Activated naive CD4-positive, alpha-beta T cell treated with anti-CD3 and anti-CD28 coated beads for 36 hours (primary cell): ENCODE data around the gene PTPRF. TPM values are rescaled to one million over a fixed set of nuclear protein-coding genes. Genes with fewer than 3 reads are reported as not detected.

Experiments
- CTCF ChIA-PET: fragments of 350-600 bp; sonication (Branson Sonifier 250); formaldehyde crosslinking; loops from one replicate; lab custom pipeline; 2021; ENCODE audit warnings: antibody characterized with exemption; lab: Charles Lee
- DNase-seq: peaks from one replicate; pipeline ENCODE4 v3.0.0-alpha.2; 2020
- H3K27ac Mint-ChIP-seq: one replicate; pipeline ENCODE4 v1.8.0; 2021; ENCODE audit warnings: mild to moderate bottlenecking, mixed read lengths
- H3K27me3 Mint-ChIP-seq: one replicate; pipeline ENCODE4 v1.8.0; 2021; ENCODE audit warnings: low read depth, mixed read lengths
- H3K36me3 Mint-ChIP-seq: one replicate; pipeline ENCODE4 v1.8.0; 2021; ENCODE audit warnings: low read depth, mixed read lengths
- H3K4me1 Mint-ChIP-seq: one replicate; pipeline ENCODE4 v1.8.0; 2021; ENCODE audit warnings: low read depth, mixed read lengths
- H3K4me3 Mint-ChIP-seq: one replicate; pipeline ENCODE4 v1.8.0; 2021; ENCODE audit warnings: mild to moderate bottlenecking, moderate library complexity, mixed read lengths
- H3K9me3 Mint-ChIP-seq: one replicate; pipeline ENCODE4 v1.8.0; 2021; ENCODE audit warnings: mixed read lengths
- intact Hi-C: fragments of 100-400 bp; cut with micrococcal nuclease; formaldehyde crosslinking; loops from one replicate; pipeline ENCODE4 v1.15.1; 2023
- total RNA-seq, 2 experiments: library from RNA; stranded (reverse); gene quantifications; one replicate each; pipeline ENCODE4 v1.2.3, GENCODE V29; 2021

PTPRF gene
- total RNA-seq, 2 experiments from 2014 or later: 1.0 to 2.3 TPM

DNA sequence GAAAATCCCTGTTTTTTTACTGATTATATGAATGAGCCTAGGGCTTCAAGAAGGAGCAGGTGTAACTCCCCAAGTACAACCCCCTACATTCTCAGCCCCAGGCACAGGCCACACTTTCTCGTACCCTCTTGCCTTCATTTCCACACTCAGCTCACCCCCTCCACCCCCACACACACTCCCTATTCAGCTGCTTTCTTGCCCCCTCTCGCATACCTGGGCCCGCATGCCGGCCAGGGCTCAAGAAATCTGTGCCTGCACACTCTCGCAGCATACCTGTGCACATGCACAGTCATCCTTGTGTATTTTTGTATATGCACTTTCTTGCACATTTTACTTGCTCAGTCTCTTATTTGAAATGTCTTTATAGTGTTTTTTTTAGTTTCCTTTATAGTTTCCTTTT, 2.0 kb downstream of the PTPRF start:
- intact Hi-C loops: no loop called here
- H3K4me1 Mint-ChIP-seq: peaks cover 17% of the 10 kb centered on the region
- peaks cover 36% of the 10 kb centered on the region for H3K27me3 Mint-ChIP-seq
- H3K36me3 Mint-ChIP-seq: no peaks in the 10 kb centered on the region
- no peak for DNase-seq
- H3K27ac Mint-ChIP-seq: no peak overlapping the region
- no peaks in the 10 kb centered on the region for H3K9me3 Mint-ChIP-seq
- CTCF ChIA-PET: no interaction called here
- peak overlapping the region; percentile 39 for H3K4me3 Mint-ChIP-seq

DNA sequence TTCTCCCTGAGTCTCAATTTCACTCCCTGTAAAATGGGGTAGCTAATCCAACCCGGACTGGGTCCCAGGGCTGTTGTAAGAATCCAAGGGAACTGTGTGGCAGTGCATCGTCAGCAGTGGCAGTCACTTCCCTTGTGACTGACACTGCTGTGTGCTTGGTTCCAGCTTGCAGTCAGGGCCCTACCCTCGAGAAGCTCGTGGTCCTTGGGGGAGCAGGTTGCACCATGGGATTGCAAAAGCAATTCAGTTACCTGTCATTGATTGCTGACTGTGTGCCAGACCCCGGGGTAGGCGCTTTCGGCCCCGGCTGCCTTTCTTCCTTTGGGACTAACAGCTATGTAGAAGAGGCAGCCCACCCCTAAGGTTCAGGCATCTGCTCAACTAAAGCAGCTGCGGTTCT, 2.9 kb downstream of the PTPRF start:
- CTCF ChIA-PET: interaction anchor here (0.6 to 2.0 kb wide), 2 partner anchors 401 to 448 kb away, joined by 4 to 7 read pairs; no protein-coding TSS in a partner anchor
- Mint-ChIP-seq H3K27me3 (peaks cover 34% of the 10 kb centered on the region), H3K4me3 (no peak overlapping the region), H3K4me1 (peaks cover 17% of the 10 kb centered on the region), H3K9me3 (no peaks in the 10 kb centered on the region), H3K27ac (no peak overlapping the region), H3K36me3 (no peaks in the 10 kb centered on the region)
- intact Hi-C loops: no loop called here
- DNase-seq: no peak

DNA sequence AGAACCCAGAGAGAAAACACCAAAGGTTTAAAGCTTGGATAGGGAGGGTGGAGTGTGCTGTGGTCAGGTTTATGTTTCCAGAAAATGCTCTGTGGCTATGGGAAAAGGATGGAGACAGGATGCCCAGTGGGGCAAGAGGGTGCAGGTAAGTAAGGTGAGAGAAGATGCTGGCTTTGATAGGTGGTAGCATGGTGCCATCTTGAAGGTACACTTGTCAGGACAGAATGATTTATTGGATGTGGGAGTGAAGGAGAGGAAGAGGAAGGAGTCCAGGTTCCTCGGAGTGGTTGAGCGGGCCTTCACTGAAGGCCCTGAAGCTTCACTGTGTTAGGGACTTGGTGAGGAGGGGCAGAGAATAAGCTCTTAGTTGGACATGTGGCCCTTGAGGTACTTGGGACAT, 3.6 kb downstream of the PTPRF start:
- peaks cover 28% of the 10 kb centered on the region for H3K27me3 Mint-ChIP-seq
- intact Hi-C loops: no loop called here
- peaks cover 16% of the 10 kb centered on the region for H3K4me1 Mint-ChIP-seq
- no peaks in the 10 kb centered on the region for H3K36me3 Mint-ChIP-seq
- H3K4me3 Mint-ChIP-seq: no peak overlapping the region
- DNase-seq: no peak
- CTCF ChIA-PET: interaction anchor here (2.0 kb wide), 1 partner anchor 401 kb away, joined by 7 read pairs; no protein-coding TSS in a partner anchor
- no peaks in the 10 kb centered on the region for H3K9me3 Mint-ChIP-seq
- no peak overlapping the region for H3K27ac Mint-ChIP-seq

GRCh38 chr1:43536196-43536863, 5.6 kb downstream of the PTPRF start:
- Mint-ChIP-seq H3K27me3 (peaks cover 15% of the 10 kb centered on the region), H3K27ac (no peak overlapping the region), H3K9me3 (no peaks in the 10 kb centered on the region), H3K36me3 (no peaks in the 10 kb centered on the region), H3K4me1 (peaks cover 4% of the 10 kb centered on the region), H3K4me3 (no peak overlapping the region)
- no peak for DNase-seq
- CTCF ChIA-PET: no interaction called here
- intact Hi-C loops: no loop called here

DNA sequence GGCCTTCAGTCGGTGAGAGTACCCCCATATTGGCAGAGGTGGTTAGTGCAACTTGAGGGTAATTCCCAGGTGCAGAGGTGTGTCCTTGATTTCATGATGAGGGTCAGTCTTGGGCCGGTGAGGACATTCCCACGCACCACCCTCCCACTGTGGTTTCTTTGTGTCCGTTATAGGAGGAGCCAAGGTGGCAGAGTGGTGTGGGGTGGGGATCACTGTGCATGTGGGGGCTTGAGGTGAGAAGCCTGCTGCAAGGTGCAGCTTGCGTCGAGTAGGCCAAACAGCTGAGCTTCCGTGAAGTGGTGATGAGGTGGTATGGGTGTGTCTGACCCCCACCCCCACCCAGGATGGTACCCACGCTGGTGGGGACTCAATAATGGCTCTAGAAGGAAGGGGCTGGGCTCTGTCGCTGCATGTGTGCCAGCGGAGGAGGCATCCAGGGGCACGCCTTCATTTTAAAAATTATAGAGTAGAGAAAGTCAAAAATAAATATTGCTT, 6.2 kb downstream of the PTPRF start:
- H3K4me3 Mint-ChIP-seq: no peak overlapping the region

DNA sequence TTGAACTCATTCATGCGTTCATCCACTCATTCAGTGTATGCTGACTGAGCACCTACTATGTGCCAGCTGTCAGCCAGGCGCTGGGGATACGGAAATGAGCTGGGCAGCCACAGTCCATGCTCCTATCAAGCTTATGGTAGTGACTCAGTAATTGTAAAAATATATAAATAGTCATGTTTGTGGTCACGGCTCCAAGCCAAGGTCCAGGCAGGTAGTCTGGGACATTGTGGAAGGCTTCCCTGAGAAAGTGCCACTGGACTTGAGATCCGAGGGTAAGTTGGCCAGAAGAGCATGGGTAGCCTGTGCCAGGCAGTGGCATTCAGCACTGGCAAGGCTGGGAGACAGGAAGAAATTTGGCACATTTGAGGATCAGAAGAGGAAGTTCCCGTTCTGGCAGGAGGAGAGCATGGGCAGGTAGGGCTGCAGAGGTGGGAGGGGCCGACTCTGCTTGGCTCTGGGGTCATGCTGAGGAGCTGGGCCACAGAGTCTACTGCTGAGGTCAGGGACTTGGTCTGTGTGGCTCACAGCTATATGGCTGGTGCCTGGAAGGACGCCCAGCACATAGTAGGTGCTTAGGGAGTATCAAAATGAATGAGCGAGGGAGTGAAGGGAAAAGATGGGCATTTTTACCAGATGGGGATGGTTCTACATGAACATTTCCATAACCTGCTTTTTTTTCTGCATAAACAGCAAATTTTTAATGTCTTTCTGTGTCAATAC, 6.9 kb downstream of the PTPRF start:
- CTCF ChIA-PET: interaction anchor here (0.6 to 0.8 kb wide), 2 partner anchors 397 to 509 kb away, joined by 3 read pairs; no protein-coding TSS in a partner anchor

More for the DNA sequence above, 6.2 kb downstream of the PTPRF start:
- Mint-ChIP-seq H3K27me3 (peaks cover 11% of the 10 kb centered on the region), H3K27ac (no peak overlapping the region), H3K4me1 (peaks cover under 1% of the 10 kb centered on the region), H3K36me3 (no peaks in the 10 kb centered on the region), H3K9me3 (no peaks in the 10 kb centered on the region)
- CTCF ChIA-PET: interaction anchor here (0.6 kb wide), 1 partner anchor 510 kb away, joined by 3 read pairs; no protein-coding TSS in a partner anchor
- intact Hi-C loops: no loop called here
- no peak for DNase-seq

DNA sequence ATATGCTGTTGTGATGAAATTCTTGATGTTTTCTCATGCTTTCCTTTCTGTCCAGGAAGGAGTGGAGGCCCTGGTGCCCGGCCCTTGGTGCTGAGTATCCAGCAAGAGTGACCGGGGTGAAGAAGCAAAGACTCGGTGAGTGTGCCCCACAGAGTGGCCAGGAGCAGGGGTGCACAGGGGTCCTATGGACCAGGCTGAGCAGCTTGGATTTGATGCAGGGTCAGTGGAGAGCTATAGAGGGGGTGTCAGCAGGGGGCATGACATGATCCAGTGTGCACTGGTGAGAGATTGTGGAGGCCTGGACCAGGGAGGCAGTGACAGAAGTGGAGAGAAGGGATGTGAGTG, 7.4 kb downstream of the PTPRF start:
- intact Hi-C loops: no loop called here
- CTCF ChIA-PET: interaction anchor here (0.8 kb wide), 1 partner anchor 397 kb away, joined by 3 read pairs; no protein-coding TSS in a partner anchor
- Mint-ChIP-seq H3K4me3 (no peak overlapping the region), H3K27ac (no peak overlapping the region), H3K9me3 (no peaks in the 10 kb centered on the region), H3K36me3 (no peaks in the 10 kb centered on the region), H3K27me3 (peaks cover under 1% of the 10 kb centered on the region), H3K4me1 (no peaks in the 10 kb centered on the region)
- DNase-seq: no peak

More for the DNA sequence above, 6.9 kb downstream of the PTPRF start:
- no peak for DNase-seq
- no peak overlapping the region for H3K4me3 Mint-ChIP-seq
- H3K27me3 Mint-ChIP-seq: peaks cover 5% of the 10 kb centered on the region
- no peaks in the 10 kb centered on the region for H3K36me3 Mint-ChIP-seq
- intact Hi-C loops: no loop called here
- no peaks in the 10 kb centered on the region for H3K9me3 Mint-ChIP-seq
- H3K4me1 Mint-ChIP-seq: no peaks in the 10 kb centered on the region
- no peak overlapping the region for H3K27ac Mint-ChIP-seq

DNA sequence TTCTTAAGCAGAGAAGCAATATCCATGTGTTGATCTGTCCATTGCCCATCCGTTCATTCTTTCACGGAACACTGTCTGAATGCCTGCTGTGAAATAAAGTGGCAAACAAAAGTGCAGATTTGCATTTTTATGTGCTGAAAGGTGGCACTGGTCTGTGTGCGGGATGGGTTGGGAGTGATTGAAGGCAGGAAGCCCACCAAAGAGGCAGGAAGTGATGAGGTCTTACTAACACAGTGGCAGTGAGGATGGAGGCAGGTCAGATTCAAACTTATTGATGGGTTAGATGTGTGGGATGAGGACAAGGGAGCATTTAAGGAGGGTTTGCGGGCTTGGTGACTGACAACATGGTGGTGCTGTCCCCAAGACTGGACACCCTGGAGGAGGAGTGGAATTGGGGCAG, 8.3 kb downstream of the PTPRF start:
- Mint-ChIP-seq H3K9me3 (no peaks in the 10 kb centered on the region), H3K27me3 (no peaks in the 10 kb centered on the region), H3K4me1 (no peaks in the 10 kb centered on the region), H3K36me3 (no peaks in the 10 kb centered on the region), H3K27ac (no peak overlapping the region), H3K4me3 (no peak overlapping the region)
- CTCF ChIA-PET: interaction anchor here (0.7 kb wide), 1 partner anchor 13 kb away, joined by 3 read pairs; no protein-coding TSS in a partner anchor
- intact Hi-C loops: no loop called here
- no peak for DNase-seq

DNA sequence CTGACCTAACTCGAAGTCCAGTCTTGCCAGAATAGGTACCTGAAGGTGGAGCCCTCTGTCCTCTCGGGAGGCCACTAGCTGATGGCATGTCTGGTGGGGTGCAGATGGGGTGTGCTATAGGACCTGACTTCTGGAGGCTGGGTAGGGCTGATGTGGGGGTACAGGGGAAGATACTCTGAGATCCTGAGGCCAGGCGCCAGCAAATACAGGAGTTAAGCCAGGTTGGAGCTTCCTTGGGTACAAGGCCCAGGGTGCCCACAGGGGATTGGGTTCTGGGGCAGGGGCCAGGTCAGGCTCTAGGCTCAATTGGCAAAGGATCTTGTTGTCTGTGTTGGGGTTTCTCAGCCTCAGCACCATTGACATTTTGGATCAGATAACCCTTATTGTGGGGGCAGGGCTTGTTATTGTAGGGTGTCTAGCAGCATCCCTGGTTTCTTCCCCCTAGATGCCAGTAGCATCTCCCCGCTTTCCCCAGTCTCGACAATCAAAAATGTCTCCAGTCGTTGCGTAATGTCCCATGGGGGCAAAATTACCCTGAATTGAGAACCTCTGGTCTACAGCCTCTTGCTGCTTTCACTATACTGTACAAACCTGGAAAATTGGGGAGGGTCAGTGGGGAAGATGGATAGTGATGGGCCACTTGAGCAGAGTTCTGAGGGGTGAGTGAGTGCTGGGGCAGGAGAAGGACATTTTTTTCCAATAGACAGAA, 9.2 kb downstream of the PTPRF start:
- no peaks in the 10 kb centered on the region for H3K36me3 Mint-ChIP-seq
- no peaks in the 10 kb centered on the region for H3K27me3 Mint-ChIP-seq
- no peak overlapping the region for H3K27ac Mint-ChIP-seq
- CTCF ChIA-PET: no interaction called here
- H3K4me1 Mint-ChIP-seq: no peaks in the 10 kb centered on the region
- H3K4me3 Mint-ChIP-seq: no peak overlapping the region
- DNase-seq: no peak
- H3K9me3 Mint-ChIP-seq: no peaks in the 10 kb centered on the region
- intact Hi-C loops: no loop called here

GRCh38 chr1:43540653-43541071, 10.0 kb downstream of the PTPRF start:
- no peak for DNase-seq
- no peaks in the 10 kb centered on the region for H3K36me3 Mint-ChIP-seq
- H3K27me3 Mint-ChIP-seq: no peaks in the 10 kb centered on the region
- no peak overlapping the region for H3K27ac Mint-ChIP-seq
- CTCF ChIA-PET: no interaction called here
- H3K4me3 Mint-ChIP-seq: no peak overlapping the region
- intact Hi-C loops: no loop called here
- no peaks in the 10 kb centered on the region for H3K4me1 Mint-ChIP-seq
- no peaks in the 10 kb centered on the region for H3K9me3 Mint-ChIP-seq

DNA sequence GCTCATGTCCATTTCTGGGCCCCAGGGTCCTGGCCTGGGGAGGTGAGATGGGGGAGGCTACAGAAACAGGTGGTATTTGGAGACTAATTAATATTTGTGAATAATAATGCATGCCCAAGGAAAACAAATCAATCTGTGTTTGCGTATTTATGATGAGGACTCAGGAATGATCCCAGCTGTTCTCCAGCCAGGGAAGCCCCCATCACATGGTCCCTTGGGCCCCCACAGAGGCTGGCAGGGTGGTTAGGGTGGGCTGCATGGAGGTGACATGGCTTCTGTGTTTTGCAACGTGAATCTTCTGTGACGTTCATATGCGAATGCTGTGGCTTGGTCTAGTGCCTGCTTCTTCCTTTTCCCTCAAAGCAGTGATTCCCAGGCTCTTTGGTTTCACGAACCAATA, 10.5 kb downstream of the PTPRF start:
- intact Hi-C loops: no loop called here
- Mint-ChIP-seq H3K4me1 (no peaks in the 10 kb centered on the region), H3K27ac (no peak overlapping the region), H3K9me3 (no peaks in the 10 kb centered on the region), H3K27me3 (no peaks in the 10 kb centered on the region), H3K36me3 (no peaks in the 10 kb centered on the region), H3K4me3 (no peak overlapping the region)
- CTCF ChIA-PET: interaction anchor here (0.5 kb wide), 1 partner anchor 637 kb away, joined by 3 read pairs; no protein-coding TSS in a partner anchor
- no peak for DNase-seq

GRCh38 chr1:43541721-43542401, 11.2 kb downstream of the PTPRF start:
- H3K4me3 Mint-ChIP-seq: no peak overlapping the region
- H3K36me3 Mint-ChIP-seq: no peaks in the 10 kb centered on the region
- H3K27me3 Mint-ChIP-seq: no peaks in the 10 kb centered on the region
- no peak for DNase-seq
- intact Hi-C loops: no loop called here
- no peaks in the 10 kb centered on the region for H3K9me3 Mint-ChIP-seq
- no peak overlapping the region for H3K27ac Mint-ChIP-seq
- H3K4me1 Mint-ChIP-seq: no peaks in the 10 kb centered on the region
- CTCF ChIA-PET: interaction anchor here (0.5 kb wide), 1 partner anchor 637 kb away, joined by 3 read pairs; no protein-coding TSS in a partner anchor
